HK-2 (cell line): ENCODE data around the gene ELMO1.

Experiments
- DNase-seq: peaks from one replicate; pipeline ENCODE4 v3.0.0-alpha.2; 2018; ENCODE audit not compliant: unreplicated experiment

The ELMO1 gene

GRCh38 chr7:36946401-36946739, 502.3 kb downstream of the ELMO1 start:
- DNase-seq, result no peak

- no peak for DNase-seq
Observed at GRCh38 chr7:36945612-36946400, 502.9 kb downstream of the ELMO1 start.

GRCh38 chr7:36944838-36945237, 503.8 kb downstream of the ELMO1 start:
- DNase-seq, result no peak

GRCh38 chr7:36943591-36944435, 504.9 kb downstream of the ELMO1 start:
- DNase-seq, result no peak

- DNase-seq, result no peak
Observed at GRCh38 chr7:36942955-36943354, 505.7 kb downstream of the ELMO1 start.

GRCh38 chr7:36942541-36942940, 506.1 kb downstream of the ELMO1 start:
- DNase-seq, result no peak

- no peak for DNase-seq
Observed at GRCh38 chr7:36942025-36942424, 506.6 kb downstream of the ELMO1 start.

GRCh38 chr7:36941359-36941758, 507.3 kb downstream of the ELMO1 start:
- no peak for DNase-seq

GRCh38 chr7:36939816-36940215, 508.8 kb downstream of the ELMO1 start:
- no peak for DNase-seq

GRCh38 chr7:36937754-36938563, 510.7 kb downstream of the ELMO1 start:
- DNase-seq, result no peak

GRCh38 chr7:36931892-36932291, 516.8 kb downstream of the ELMO1 start:
- DNase-seq, result no peak

- no peak for DNase-seq
Observed at GRCh38 chr7:36929791-36930190, 518.9 kb downstream of the ELMO1 start.

- DNase-seq, result no peak
Observed at GRCh38 chr7:36928718-36929117, 519.9 kb downstream of the ELMO1 start.

- no peak for DNase-seq
Observed at GRCh38 chr7:36928311-36928710, 520.4 kb downstream of the ELMO1 start.

- DNase-seq, result no peak
Observed at GRCh38 chr7:36925691-36926090, 523.0 kb downstream of the ELMO1 start.

GRCh38 chr7:36925207-36925606, 523.5 kb downstream of the ELMO1 start:
- no peak for DNase-seq

- DNase-seq, result no peak
Observed at GRCh38 chr7:36923943-36924436, 524.7 kb downstream of the ELMO1 start.

- no peak for DNase-seq
Observed at GRCh38 chr7:36923185-36923584, 525.5 kb downstream of the ELMO1 start.

GRCh38 chr7:36920433-36920832, 528.2 kb downstream of the ELMO1 start:
- DNase-seq, result no peak

- DNase-seq, result no peak
Observed at GRCh38 chr7:36919738-36920137, 528.9 kb downstream of the ELMO1 start.

- no peak for DNase-seq
Observed at GRCh38 chr7:36918591-36918990, 530.1 kb downstream of the ELMO1 start.

GRCh38 chr7:36916619-36917018, 532.0 kb downstream of the ELMO1 start:
- no peak for DNase-seq
